HG02852 (cell line): ENCODE results near the gene UBAC1.

Experiments used
- ATAC-seq: cut with Tn5 transposase; IDR thresholded peaks from one replicate; pipeline ENCODE4 v1.9.1; 2021; ENCODE audit warnings: mild to moderate bottlenecking, moderate library complexity; ENCODE audit not compliant: unreplicated experiment

Gene UBAC1

DNA sequence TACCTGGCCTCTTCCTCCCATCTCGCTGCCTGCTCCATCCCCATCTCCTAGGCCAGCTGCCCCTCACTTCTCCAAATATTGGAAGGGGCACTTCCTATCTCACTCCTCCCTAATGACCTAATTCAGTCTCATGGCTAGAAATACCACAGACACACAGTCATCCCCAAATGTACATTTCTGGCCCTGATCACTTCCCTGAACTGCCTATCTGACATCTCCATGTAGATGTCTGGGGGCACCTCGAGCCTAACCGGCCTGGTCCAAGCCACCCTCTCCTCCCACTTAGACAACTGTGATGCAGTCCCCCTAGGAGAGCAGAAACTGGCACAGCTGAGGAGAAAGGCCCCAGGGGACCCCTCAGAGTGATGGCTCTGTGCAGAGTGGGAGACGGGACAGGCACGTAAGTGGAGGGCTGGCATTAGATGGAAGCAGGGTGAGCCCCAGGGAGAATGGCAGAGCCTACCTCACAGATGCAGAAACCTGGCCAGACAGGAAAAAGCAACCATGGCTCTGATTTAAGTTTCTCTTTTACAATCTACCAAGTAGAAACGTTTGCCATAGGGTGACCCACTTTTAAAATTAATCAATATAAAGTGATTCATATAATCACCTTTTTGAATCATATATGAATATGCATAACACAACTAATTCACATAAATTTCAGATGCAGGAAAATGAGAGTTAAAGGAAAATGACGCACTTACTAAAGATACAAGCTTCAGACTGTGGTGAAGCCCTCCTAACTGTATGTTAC is 75.9 kb downstream of the UBAC1 start:
- ATAC-seq, result no peak

DNA sequence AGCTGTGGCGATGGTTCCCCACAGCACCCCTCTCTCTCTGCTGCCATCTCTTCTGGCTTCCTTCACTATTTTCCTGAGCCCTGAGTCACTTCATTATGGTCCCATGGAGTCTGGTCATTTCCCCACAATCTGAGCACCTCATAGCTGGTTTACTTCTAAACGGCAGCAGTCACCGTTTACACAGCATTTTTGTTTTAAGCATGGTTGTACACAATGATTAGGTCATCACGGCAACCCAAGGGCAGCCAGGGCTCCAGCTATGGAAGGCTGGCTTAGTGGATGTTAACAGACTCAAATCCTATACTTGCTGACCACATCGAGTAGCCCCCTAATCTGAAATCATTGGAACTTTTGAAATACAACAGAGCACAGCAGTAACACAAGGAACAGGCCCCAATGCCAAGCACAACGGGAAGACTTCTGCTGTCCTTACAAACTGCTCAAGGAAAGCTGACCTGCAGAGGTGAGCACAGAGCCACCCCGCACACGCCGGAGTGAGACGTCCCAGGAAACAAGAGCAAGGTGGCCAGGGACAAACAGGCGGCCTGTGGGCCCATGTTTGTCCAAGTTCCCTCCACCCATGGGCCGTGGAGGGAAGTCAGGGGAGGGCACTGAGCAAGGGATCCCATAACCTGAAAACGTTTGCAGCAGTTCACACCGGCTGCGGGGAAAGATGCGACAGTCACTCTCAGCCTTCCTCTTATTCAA is 76.7 kb downstream of the UBAC1 start:
- no peak for ATAC-seq

DNA sequence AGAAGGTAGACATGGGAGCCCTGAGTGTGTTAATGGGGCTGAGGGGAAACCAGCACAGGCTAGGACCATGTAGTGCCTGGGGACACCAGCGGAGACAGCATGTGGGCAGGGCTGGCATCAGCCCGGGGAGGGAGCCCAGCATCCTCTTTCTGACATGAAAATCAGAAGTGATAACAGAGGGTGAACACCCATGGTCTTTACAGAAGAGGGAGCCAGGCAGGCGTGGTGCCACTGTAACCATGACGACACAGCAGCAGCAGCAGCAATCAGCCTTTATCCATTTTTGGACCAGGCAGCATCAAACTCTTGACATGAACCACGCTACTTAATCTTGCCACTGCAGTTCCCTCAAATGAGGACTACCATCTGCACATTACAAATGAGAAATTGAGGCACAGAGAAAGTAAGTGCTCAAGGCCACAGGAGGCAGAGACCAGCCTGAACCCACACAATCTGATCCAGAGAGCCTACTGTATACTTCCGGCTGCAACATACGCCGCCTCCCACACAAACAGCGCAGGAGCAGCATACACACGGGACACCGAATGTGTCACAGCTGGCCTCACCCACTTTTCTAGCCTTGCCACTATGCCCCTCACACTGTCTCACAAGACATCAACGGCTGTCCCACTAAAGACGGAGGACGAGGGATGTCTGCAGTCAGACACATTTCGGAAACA is 77.6 kb downstream of the UBAC1 start:
- no peak for ATAC-seq
